Activated CD4-positive, alpha-beta memory T cell treated with anti-CD3 and anti-CD28 coated beads for 36 hours (primary cell): ENCODE data around the gene DMP1. TPM values are rescaled to one million over a fixed set of nuclear protein-coding genes. Genes with fewer than 3 reads are reported as not detected.
"Not testable (repeated sequence)": the region's sequence is repeated elsewhere in the genome, so short reads cannot be mapped to it uniquely, and the experiment has no call there.

ENCODE experiments used
- CTCF ChIA-PET: fragments of 350-600 bp; sonication (Branson Sonifier 250); formaldehyde crosslinking; loops from one replicate; lab custom pipeline; 2021; ENCODE audit warnings: antibody characterized with exemption, inconsistent platforms; lab: Charles Lee
- POLR2A ChIA-PET: fragments of 350-600 bp; sonication (Branson Sonifier 250); formaldehyde crosslinking; loops from one replicate; lab custom pipeline; 2021; ENCODE audit warnings: antibody characterized with exemption; lab: Charles Lee
- DNase-seq: peaks from one replicate; pipeline ENCODE4 v3.0.0-alpha.2; 2020
- H3K27ac Mint-ChIP-seq: one replicate; pipeline ENCODE4 v1.8.0; 2021; ENCODE audit warnings: mixed read lengths
- H3K27me3 Mint-ChIP-seq: one replicate; pipeline ENCODE4 v1.8.0; 2021; ENCODE audit warnings: mixed read lengths
- H3K36me3 Mint-ChIP-seq: one replicate; pipeline ENCODE4 v1.8.0; 2021; ENCODE audit warnings: mixed read lengths
- H3K4me1 Mint-ChIP-seq: one replicate; pipeline ENCODE4 v1.8.0; 2021; ENCODE audit warnings: low read depth, mixed read lengths
- H3K4me3 Mint-ChIP-seq: one replicate; pipeline ENCODE4 v1.8.0; 2021; ENCODE audit warnings: mild to moderate bottlenecking, mixed read lengths
- H3K9me3 Mint-ChIP-seq: one replicate; pipeline ENCODE4 v1.8.0; 2021; ENCODE audit warnings: mixed read lengths
- intact Hi-C: fragments of 100-400 bp; cut with micrococcal nuclease; formaldehyde crosslinking; loops from one replicate; pipeline ENCODE4 v1.15.1; 2023
- total RNA-seq, 2 experiments: library from RNA; stranded (reverse); gene quantifications; one replicate each; pipeline ENCODE4 v1.2.3, GENCODE V29; 2021

DMP1 gene
- total RNA-seq, 2 experiments from 2014 or later = not detected

- intact Hi-C loops, H3K4me3 Mint-ChIP-seq, H3K4me1 Mint-ChIP-seq, CTCF ChIA-PET, POLR2A ChIA-PET, H3K27me3 Mint-ChIP-seq, H3K27ac Mint-ChIP-seq, DNase-seq, H3K36me3 Mint-ChIP-seq: not testable (repeated sequence)
- H3K9me3 Mint-ChIP-seq = peaks cover 23% of the 10 kb centered on the region
These were observed 42.0 kb downstream of the DMP1 start for GRCh38 chr4:87692060-87692459.

- no peak overlapping the region for H3K27ac Mint-ChIP-seq
- H3K4me3 Mint-ChIP-seq = no peak overlapping the region
- intact Hi-C loops = no loop called here
- no peaks in the 10 kb centered on the region for H3K36me3 Mint-ChIP-seq
- no peak for DNase-seq
- ChIA-PET POLR2A (no interaction called here), CTCF (interaction anchor here (0.7 kb wide), 1 partner anchor 17 kb away, joined by 3 read pairs; no protein-coding TSS in a partner anchor)
- peaks cover 8% of the 10 kb centered on the region for H3K27me3 Mint-ChIP-seq
- H3K9me3 Mint-ChIP-seq = peaks cover 11% of the 10 kb centered on the region
- H3K4me1 Mint-ChIP-seq = no peaks in the 10 kb centered on the region
These were observed 47.2 kb downstream of the DMP1 start for GRCh38 chr4:87697272-87697671.

- no peak overlapping the region for H3K27ac Mint-ChIP-seq
- H3K36me3 Mint-ChIP-seq = no peaks in the 10 kb centered on the region
- intact Hi-C loops = no loop called here
- CTCF ChIA-PET = interaction anchor here (0.8 kb wide), 1 partner anchor 29 kb away, joined by 3 read pairs; no protein-coding TSS in a partner anchor
- H3K27me3 Mint-ChIP-seq = peaks cover 8% of the 10 kb centered on the region
- H3K4me1 Mint-ChIP-seq = no peaks in the 10 kb centered on the region
- no peak for DNase-seq
- POLR2A ChIA-PET = no interaction called here
- no peak overlapping the region for H3K4me3 Mint-ChIP-seq
- H3K9me3 Mint-ChIP-seq = peaks cover 9% of the 10 kb centered on the region
These were observed 47.9 kb downstream of the DMP1 start for GRCh38 chr4:87697945-87698344.

GRCh38 chr4:87698394-87698793 is 48.3 kb downstream of the DMP1 start:
- peaks cover 6% of the 10 kb centered on the region for H3K27me3 Mint-ChIP-seq
- H3K27ac Mint-ChIP-seq = no peak overlapping the region
- CTCF ChIA-PET = interaction anchor here (0.8 kb wide), 1 partner anchor 29 kb away, joined by 3 read pairs; no protein-coding TSS in a partner anchor
- no peaks in the 10 kb centered on the region for H3K36me3 Mint-ChIP-seq
- POLR2A ChIA-PET = no interaction called here
- no peak overlapping the region for H3K4me3 Mint-ChIP-seq
- DNase-seq = no peak
- intact Hi-C loops = no loop called here
- no peaks in the 10 kb centered on the region for H3K4me1 Mint-ChIP-seq
- peaks cover 4% of the 10 kb centered on the region for H3K9me3 Mint-ChIP-seq

GRCh38 chr4:87704001-87704400 is 53.9 kb downstream of the DMP1 start:
- POLR2A ChIA-PET = no interaction called here

GRCh38 chr4:87707279-87707918 is 57.3 kb downstream of the DMP1 start:
- POLR2A ChIA-PET = no interaction called here
- intact Hi-C loops = no loop called here
- Mint-ChIP-seq H3K27me3 (peaks cover 23% of the 10 kb centered on the region), H3K4me3 (no peak overlapping the region), H3K4me1 (no peaks in the 10 kb centered on the region), H3K27ac (no peak overlapping the region), H3K9me3 (no peaks in the 10 kb centered on the region), H3K36me3 (no peaks in the 10 kb centered on the region)
- CTCF ChIA-PET = no interaction called here
- no peak for DNase-seq

More at GRCh38 chr4:87704001-87704400, 53.9 kb downstream of the DMP1 start:
- no peak for DNase-seq
- CTCF ChIA-PET = no interaction called here
- intact Hi-C loops = no loop called here
- Mint-ChIP-seq H3K4me3 (no peak overlapping the region), H3K4me1 (no peaks in the 10 kb centered on the region), H3K27me3 (peaks cover 17% of the 10 kb centered on the region), H3K27ac (no peak overlapping the region), H3K9me3 (no peaks in the 10 kb centered on the region), H3K36me3 (no peaks in the 10 kb centered on the region)

Other genes with a start within 250 kb of the DMP1 start
- gene NUDT9, start 227.7 kb upstream of the DMP1 start, total RNA-seq = 10 to 100 TPM; 13.1 to 13.9 TPM
- gene SPARCL1, start 120.9 kb upstream of the DMP1 start, total RNA-seq = not detected
- not detected for gene DSPP, start 41.8 kb upstream of the DMP1 start, total RNA-seq
- not detected for gene IBSP, start 149.3 kb downstream of the DMP1 start, total RNA-seq
- gene MEPE, start 182.7 kb downstream of the DMP1 start, total RNA-seq = not detected